Renal cortex interstitium (tissue), 15 donors: ENCODE data around the gene CRYGB. TPM values are rescaled to one million over a fixed set of nuclear protein-coding genes. Genes with fewer than 3 reads are reported as not detected.

ENCODE experiments used
- DNase-seq, 11 donors: peaks; one replicate each; pipeline ENCODE4 v3.0.0-alpha.2; 2013; ENCODE audit warnings: low read depth in 9 of 11, low spot score in 4 of 11; ENCODE audit errors: extremely low read depth in 1 of 11
- long read RNA-seq, 16 experiments: transcript quantifications; one replicate each; lab custom pipeline, GENCODE V29; 2026
- polyA plus RNA-seq, 3 donors: library from polyadenylated mRNA; unstranded; fragments of 120-200 nt; gene quantifications; one replicate each; pipeline ENCODE4 v1.2.1, GENCODE V29; 2013; ENCODE audit not compliant: insufficient read length in 3 of 3

The CRYGB gene
- polyA plus RNA-seq, result not detected
- long read RNA-seq, donor 1, result 0 reads
- long read RNA-seq, donor 2, result 0 reads
- long read RNA-seq, donor 3, result 0 reads
- long read RNA-seq, donor 4, result 0 reads
- long read RNA-seq, donor 5, result 0 reads
- long read RNA-seq, donor 6, result 0 reads
- long read RNA-seq, donor 7, result 0 reads
- long read RNA-seq, donor 8, result 0 reads
- long read RNA-seq, donor 9, result 0 reads
- long read RNA-seq, donor 10, result 0 reads
- long read RNA-seq, donor 11, result 0 reads
- long read RNA-seq, donor 12, result 0 reads
- long read RNA-seq, donor 13, result 0 reads
- long read RNA-seq, donor 14, result 0 reads
- long read RNA-seq, donor 15, result 0 reads
- long read RNA-seq, donor 16, result 0 reads

DNA sequence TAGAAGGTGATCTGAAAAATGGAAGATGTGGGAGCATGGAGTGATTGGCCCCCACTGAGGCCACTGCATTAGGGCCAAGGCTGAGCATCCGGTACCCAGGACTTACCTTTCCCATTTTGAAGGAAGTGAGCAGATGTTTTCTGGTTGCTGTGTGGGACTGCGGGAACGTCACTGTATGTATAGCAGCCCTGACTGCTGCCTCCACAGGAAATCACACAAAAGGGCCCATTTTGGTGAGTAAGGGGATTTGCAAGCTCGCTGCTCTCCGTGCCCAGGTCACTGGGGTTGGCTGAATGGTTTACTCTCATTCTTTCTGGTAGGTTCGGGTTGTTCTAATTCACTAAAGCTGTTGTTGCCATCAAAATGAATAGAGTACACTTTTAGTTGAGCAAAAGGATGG is at the start of gene CRYGB:
Gene CRYGB, minus strand, starts transcription at position 153 of the 400 bp plus-strand sequence. Its CDS starts 38 bp downstream, at position 115.
- no peak for DNase-seq

DNA sequence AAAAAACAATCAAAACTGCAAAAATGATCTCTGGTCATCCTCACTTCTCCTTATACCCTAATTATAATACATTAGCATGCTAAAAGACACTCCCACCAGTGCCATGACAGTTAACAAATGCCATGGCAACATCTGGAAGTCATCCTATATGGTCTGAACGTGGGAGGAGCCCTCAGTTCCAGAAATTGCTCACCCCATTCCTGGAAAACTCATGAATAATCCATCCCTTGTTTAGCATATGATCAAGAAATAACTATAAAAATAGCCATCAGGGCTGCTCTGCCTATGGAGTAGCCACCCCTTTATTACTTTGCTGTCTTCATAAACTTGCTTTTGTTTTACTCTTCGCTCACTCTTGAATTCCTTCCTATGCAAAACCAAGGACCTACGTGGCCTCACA is 49.6 kb upstream of the CRYGB start:
- DNase-seq, result no peak

- no peak for DNase-seq
Measured at GRCh38 chr2:208192611-208193236, 46.8 kb upstream of the CRYGB start.

GRCh38 chr2:208189810-208190503 is 44.0 kb upstream of the CRYGB start, which contains the start of gene C2orf80:
C2orf80 (minus strand) TSS chr2:208190030; CDS start chr2:208186986, 3,044 bp downstream.
- no peak for DNase-seq

GRCh38 chr2:208189069-208189809 is 43.3 kb upstream of the CRYGB start:
- DNase-seq, result no peak

DNA sequence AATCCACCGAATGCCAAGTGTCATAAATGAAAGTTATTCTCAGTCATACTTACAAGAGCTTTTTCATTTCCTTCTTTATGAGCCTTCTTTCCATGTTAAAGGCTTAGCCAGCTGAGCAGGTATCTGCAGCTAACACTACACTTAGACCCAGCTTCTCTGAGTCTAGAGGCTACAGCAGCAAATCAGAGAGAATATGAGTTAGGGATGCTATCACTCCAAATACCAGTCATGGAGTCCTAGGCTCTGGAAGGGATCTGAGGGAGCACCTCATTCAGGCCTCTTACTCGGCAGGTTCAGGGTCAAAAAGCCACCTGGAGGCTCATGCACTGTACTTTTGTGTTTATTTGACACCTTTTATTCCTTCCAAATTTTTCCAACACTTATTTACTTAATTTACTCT is 40.9 kb upstream of the CRYGB start:
- no peak for DNase-seq

- no peak for DNase-seq
Measured at GRCh38 chr2:208186465-208186864, 40.5 kb upstream of the CRYGB start.

DNA sequence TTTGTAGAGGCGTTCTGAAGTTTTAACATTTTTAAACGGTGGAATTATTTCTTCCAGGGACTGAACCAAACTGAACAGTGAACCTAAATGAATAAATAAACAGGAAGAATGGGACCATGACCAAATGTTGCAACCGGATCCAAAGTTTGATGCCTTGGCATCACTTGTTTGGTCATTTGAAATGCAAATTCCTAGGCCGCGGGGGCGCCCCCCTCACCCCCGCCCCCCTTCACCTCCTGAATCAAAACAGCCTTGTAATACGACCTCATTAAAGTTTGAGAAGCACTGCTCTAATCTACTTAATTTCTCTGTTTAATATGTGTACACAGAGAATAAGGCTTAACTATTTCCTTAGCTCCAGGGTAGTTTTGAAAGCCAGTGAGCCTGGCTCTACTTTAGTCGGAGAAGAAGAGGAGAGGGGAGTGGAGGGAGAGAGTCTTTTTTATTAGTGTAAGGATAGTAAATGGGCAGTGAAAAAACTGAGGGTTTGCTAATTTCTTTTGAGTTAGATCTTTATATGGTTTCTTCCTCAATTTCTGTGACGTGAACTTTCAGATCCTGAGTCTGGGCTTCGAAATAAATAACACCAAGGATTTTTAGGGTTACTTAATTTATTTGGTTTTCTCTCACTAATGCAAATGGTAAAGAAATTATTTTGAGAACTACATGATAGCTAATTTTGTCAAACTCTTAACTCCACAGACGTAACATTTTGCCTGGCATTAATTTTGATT is 38.2 kb upstream of the CRYGB start:
- DNase-seq, result no peak

- no peak for DNase-seq
Measured at GRCh38 chr2:208183526-208183925, 37.6 kb upstream of the CRYGB start.

- DNase-seq, result no peak
Measured at GRCh38 chr2:208182835-208183234, 36.9 kb upstream of the CRYGB start.

DNA sequence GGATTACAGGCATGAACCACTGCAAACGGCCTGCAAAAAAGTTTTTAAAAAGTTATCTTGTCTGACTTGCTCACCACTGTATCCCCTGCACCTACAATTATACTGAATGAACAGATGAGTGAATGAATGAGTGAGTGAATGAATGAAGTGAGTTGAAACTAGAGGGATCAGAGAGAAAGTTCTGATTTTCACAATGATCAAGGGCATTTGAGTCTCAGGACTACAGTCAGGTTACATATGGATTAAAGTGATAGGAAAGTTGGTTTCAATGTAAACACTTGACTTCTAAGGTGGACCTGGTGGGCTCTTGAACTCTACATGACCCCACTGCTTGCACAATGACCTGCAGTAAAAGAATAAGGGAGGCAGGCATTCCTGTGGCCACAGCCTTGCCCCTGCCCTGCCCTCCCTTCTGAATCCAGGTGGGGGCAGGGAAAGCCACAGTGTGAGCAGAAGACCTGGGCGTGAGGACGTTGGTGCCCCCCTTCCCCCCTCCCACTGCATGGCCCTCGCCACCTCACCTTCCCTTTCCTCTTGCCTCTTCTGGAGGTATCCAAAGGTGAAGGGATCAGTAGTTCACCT is 33.2 kb upstream of the CRYGB start:
- no peak for DNase-seq

DNA sequence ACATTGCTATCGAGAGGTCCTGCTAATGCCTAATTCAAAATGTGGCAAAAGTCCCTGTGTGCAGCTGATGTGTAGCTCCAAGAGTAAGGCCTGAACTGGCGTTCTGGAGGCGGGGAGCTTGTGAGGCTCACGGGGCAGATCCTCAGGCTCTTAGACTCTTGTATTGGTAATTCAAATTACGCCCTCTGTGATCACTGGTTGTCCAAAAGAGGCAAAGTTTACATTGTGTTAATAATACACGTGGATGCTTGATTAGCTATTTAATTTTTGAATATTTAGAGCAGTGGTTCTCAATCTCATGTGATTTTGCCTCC is 29.8 kb upstream of the CRYGB start:
- DNase-seq, result no peak

GRCh38 chr2:208175069-208175839 is 29.3 kb upstream of the CRYGB start:
- DNase-seq, result peak; percentile 54 to 80 (median 68)

DNA sequence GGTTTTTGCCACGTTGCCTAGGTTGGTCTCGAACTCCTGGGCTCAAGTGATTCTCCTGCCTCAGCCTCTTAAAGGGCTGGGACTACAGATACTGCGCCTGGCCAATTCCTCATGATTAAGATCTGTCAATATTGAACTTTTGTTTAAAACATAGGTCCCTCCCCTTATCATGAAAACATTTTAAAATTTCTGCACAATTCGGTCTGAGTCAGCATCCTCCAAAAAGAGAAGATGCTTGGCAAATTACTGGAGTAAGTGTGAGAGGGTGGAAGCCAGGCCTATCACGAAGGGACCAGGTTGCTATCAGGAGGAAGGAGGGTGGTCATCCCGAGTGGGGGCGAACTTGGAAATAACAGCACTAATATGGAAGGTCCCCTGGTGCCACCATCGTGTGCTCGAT is 28.2 kb upstream of the CRYGB start:
- no peak for DNase-seq

GRCh38 chr2:208172125-208172524 is 26.2 kb upstream of the CRYGB start:
- DNase-seq, result no peak

DNA sequence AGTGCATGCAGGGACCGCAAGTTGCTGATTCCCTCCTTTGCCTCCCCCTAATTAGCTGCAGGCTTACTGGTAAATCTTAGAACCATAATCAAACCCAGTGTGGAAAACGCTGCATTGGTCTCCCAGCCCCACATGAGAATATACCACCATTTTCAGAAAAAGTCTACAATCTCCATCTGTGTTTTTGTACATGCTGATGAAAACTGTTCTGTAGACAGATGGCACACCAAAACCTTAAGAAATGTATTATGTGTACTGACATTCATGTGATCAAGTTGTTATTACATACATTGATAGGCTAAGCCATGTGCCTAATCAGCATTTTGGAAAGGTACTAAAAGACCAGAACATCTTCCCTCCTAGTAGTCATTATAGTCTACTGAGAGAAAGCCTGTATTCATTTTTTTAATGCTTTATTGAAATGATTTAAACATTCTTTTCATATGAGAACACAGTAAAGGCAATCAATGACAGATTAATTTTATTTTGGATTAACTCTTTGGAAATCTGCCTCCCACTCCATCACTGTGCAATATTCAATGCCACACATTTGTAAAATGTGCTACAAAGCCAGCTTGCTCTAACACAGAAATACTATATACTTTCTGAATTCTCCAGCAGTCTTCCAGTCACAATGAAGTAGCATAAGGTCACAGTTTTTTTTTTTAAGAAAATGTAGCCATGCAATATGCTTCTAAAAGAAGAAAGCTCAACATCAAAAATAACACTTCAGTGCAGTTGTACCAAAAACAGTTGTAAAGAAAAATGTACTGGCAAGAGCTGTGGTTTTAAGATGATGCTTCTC is 19.2 kb upstream of the CRYGB start:
- DNase-seq, result no peak

- no peak for DNase-seq
Measured at GRCh38 chr2:208163489-208163888, 17.5 kb upstream of the CRYGB start, which contains the start of gene CRYGA. CRYGA (minus strand) TSS chr2:208163589; CDS start chr2:208163556, 33 bp downstream.
